GM19455 (cell line): ENCODE results near the gene ERRFI1.

Experiments
- ATAC-seq: cut with Tn5 transposase; IDR thresholded peaks from one replicate; pipeline ENCODE4 v1.9.1; 2021; ENCODE audit not compliant: unreplicated experiment

The ERRFI1 gene

DNA sequence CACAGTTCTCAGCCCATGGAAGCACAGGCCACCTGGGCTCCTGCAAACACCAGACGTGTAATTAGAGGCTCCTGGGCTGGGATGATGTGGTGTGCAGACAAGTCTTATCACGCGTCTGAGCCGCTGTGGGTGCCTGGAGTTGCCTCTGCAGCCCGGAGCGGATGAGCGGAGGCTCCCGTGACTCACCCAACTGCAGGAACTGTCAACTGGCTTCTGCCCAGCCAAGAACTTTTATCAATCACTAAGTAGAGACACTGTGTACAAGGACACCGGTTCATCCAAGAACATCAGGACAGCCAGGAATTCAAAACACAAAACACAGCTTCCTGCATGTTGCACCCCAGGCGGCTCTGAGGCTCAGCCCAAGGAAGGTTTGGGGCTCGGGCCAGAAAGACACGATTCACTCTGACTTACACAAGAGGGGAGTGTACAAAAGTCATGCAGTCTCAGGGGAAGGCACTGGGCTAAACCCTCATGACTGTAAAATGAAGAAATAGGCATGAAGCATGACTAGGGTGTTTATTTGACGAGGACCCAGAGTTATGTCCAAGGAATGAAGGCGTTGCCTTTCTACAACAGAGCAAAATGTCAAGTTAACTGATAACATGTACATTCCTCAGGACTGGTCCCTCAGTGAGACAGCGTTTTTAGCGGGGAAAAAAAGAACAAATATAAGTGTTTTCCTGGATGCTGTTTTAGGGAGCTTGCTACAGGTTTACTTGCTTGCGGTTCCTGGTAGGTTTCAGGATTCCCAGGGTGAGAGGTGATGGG is 21.1 kb downstream of the ERRFI1 start:
- ATAC-seq = no peak

DNA sequence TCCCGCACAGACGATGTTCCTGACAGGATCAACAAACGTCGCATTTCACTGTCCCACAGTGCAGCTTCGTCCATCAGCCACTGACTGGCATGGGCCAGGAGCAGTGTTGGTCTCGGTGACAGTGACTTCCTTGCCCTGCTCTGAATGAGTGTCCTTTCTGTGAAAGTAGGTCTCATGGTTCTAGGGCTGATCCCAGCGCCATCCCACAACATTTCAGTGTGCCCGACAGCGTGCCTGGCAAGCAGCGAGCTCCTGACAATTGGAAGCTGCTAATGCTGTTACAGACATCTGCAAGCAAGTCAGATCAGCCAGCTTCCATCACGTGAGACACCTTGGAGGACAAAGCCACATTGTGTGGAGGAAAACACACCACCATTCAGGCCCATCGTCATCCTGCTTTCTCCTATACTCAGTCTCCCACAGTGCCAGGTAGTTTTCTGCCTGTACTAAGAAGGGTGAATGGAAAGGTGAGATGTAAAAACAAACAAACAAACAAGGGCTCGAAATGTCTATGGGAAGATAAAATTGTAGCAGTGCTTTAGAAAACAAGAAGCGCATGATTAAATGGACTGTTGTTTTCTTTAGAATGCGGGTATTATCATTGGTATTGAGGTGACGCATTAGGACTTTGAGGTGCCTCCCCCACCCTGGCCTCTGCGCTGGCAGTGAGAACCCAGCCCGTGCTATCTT is 21.9 kb downstream of the ERRFI1 start:
- no peak for ATAC-seq

DNA sequence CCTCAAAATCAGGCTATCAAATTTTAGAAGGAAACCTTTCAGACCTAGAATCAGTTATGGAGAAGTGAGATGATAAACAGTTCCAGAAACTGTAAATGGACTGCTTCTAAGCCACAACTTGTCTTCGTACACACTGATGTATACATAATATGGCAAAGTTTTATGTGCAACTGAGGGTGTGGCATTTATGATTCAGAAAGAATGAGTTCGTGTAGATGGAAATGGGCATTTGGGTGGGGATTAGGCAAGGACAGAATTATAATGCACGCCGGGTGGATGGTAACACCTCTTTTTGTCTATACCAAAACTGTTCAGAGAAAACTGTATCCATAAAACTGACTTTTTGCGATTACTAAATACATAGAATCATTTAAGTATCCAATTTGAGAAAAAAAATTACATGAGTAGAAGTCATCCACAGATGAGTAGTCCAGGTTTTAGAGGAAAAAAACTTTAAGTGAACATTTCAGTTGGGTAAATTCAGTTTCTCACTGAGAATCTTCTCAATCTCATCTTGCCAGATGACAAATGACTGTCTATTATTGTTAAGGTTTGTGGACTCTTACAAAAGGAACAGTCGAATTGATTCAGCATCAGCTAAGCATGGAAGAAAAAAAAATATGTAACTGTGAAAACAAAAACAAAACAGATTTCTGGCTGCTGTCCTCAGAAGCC is 22.5 kb downstream of the ERRFI1 start:
- no peak for ATAC-seq

DNA sequence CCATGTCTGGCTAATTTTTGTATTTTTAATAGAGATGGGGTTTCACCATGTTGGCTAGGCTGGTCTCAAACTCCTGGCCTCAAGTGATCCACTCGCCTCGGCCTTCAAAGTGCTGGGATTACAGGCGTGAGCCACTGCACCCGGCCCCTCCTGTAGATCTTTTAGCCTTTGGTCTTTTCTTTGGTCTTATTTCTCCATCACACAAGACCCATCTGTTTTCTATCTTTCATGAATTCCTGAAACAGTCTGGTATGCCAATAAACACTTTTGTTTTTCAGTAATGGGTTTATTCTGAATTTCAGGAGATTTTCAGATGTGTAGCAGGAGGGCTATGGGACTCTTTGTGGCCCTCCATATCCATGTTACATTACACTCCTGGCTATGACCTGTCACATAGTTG is 23.2 kb downstream of the ERRFI1 start:
- ATAC-seq = no peak

DNA sequence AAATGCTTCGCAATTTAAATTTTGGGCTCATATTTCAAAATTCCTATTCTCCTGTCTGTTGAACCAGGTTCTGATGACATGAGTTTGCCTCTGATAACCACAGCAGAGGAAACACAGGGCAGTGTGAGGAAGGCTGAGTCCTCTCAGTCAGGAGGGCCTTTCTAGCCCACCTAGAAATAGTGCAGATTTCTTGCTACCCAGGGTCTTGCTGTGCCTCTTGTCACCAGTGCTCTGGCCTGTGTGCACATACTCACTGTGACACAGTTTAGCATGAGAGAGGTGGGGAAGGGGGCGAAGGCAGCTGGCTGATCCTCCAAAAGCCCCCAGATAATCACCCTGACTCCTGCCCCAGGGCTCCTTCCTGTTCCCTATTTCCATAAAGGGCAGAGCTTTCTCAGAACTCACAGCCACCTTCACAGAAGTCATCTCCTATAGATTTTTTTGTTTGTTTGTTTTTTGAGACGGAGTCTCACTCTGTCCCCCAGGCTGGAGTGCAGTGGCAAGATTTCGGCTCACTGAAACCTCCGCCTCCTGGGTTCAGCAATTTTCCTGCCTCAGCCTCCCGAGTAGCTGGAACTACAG is 23.7 kb downstream of the ERRFI1 start:
- no peak for ATAC-seq

DNA sequence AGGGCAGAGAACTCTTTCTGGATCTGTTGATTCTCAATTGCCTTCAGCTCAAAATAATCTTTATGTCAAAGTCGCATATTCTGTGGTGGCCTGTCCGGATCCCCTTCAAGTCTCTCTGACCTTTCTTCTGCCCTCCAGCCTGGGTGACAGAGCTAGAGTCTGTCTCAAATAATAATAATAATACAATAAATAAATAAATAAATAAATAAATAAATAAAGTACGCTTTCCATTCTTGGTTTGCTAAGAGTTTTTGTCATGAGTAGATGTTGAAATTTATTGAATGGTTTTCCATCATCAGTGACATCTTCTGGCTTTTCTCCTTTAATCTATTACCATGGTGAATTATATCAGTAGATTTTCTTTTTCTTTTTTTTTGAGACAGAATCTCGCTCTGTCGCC is 30.7 kb downstream of the ERRFI1 start:
- ATAC-seq = no peak

DNA sequence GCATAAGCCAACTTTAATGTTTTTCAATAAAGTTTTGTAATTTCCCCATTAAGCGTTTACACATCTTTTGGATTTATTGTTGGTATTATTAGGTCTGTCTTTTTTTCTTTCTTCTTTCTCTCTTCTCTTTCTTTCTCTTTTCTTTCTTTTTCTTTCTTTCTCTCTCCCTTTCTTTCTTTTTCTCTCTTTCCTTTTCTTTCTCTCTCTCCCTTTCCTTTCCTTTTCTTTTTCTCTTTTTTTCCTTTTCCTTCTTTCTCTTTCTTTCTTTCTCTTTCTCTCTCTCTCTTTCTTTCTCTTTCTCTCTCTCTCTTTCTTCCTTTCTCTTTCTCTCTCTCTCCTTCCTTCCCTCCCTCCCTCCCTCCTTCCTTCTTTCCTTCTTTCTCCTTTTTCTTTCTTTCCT is 31.3 kb downstream of the ERRFI1 start:
- ATAC-seq = no peak

DNA sequence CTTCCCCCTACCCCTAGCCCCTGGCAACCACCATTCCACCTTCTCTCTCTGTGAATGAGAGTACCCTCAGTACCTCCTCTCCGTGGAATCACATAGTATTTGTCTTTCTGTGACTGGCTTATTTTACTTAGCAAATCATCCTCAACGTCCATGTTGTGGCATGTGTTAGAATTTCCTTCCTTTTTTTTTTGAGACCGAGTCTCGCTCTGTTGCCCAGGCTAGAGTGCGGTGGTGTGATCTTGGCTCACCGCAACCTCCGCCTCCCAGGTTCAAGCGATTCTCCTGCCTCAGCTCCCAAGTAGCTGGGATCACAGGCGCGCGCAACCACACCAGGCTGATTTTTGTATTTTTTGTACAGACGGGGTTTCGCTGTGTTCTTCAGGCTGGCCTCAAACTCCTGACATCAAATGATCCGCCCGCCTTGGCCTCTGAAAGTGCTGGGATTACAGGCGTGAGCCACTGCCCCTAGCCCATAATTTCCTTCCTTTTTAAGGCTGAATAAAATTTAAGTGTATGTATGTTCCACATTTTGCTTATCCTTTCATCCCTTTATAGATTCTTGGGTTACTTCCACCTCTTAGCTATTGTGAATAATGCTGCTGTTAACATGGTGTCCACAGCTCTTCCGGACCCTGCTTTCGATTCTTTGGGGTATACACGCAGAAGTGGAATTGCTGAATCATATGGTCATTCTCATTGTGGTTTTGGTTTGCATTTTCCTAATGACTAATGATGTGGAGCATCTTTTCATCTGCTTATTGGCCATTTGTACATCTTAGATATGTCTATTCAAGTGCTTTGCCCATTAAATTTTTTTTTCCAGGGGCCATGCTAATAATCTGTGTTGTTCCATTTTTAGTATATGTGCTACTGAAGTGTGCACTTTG is 32.3 kb downstream of the ERRFI1 start:
- peak; percentile 65 for ATAC-seq

DNA sequence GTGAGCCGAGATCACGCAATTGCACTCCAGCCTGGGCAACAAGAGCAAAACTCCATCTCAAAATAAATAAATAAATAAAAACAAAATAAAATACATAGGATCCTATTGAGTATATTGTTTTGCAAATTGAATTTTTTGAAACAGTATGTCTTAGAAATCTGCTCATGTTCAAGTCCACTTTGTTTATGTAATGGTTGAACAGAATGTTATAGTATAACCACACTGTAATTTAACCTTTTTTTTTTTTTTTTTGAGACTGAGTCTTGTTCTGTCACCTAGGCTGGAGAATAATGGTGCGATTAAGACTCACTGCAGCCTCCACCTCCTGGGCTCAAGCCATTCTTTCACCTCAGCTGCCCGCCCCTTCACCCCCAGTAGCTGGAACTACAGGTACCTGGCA is 33.2 kb downstream of the ERRFI1 start:
- no peak for ATAC-seq

DNA sequence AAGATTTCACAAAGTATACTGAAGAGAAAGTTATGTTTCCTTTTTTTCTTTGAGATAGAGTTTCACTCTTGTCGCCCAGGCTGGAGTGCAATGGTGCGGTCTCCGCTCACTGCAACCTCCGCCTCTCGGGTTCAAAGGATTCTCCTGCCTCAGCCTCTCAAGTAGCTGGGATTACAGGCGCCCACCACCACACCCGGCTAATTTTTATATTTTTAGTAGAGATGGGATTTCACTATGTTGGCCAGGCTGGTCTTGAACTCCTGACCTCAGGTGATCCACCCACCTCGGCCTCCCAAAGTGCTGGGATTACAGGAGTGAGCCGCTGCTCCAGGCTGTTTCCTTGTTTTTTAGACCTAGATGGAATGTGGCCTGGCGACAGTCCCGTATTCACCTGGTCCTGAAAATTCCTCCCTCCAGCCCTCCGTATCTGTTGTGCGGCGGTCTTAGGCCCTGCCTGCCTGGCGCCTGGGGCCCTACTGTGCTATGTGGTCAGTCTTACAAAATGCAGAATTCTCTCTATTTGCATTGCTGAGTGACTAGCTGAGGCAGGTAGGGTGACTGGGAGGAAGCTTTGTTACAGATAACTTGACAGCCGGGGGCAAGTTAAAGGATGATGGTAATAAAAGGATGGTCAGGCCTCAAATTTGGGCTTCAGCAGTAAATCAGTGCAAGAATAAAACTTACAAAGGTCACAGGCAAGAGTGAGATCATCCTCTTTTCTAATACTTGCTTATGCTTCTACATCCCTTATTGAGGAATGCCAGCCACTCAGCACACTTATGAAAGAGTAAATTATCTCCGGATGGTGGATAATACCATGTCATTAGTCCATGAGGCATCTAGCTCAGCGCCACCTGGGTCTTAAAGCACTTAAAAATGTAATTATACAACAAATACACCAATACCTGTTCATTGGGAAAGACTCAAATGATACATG is 34.3 kb downstream of the ERRFI1 start:
- no peak for ATAC-seq

DNA sequence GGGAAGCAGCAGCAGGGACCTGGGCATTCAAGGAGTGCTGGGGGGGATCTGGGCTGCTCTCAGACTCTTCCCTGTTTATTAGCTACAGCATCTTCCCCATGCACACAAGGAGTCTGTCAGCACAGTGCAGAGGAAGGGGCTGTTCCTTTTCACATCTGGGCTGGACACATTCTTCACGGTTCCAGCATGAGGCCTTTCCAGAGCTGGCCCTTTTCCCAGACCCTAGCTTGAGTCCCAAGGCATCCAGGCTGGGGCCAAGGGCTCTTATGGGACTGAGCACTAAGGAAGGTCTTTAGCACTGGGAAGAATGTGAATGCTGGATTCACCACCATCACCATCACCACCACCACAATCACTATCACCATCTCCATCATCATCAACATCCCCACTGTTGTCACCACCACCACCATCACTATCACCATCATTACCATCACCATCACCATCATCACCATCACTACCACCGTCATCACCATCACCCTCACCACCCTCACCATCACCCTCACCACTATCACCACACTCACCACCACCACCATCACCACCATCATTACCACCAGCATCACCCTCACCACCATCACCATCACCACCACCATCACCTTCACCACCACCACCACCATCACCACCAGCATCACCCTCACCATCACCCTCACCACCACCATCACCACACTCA is 36.2 kb downstream of the ERRFI1 start:
- no peak for ATAC-seq

DNA sequence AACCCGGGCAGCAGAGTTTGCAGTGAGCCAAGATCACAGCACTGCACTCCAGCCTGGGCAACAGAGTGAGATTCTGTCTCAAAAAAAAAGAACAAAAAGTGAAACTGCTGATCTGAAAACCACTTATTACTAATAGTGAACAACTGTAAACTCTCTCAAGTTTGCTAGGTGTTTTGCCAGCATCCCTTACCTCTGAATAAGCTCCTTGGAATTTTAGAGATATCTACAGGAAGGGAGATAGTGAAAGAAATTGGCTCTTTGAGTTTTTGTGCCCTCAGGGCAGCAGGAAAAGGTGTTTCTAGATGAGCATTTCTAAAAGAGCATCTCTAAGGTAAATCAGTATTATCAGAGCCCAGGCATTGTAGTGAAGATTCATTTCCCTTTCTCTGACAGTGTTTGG is 37.5 kb downstream of the ERRFI1 start:
- no peak for ATAC-seq

DNA sequence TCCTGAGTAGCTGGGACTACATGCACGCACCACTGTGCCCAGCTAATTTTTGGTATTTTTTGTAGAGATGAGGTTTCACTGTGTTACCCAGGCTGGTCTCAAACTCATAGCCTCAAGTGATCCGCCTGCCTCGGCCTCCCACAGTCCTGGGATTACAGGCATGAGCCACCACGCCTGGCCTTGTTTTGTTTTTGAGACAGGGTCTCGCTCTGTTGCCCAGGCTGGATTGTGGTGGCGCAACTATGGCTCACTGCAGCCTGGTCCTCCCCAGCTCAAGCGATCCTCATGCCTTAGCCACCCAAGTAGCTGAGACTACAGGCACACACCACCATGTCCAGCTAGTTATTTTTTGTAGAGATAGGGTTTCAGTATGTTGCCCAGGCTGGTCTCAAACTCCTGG is 38.6 kb downstream of the ERRFI1 start:
- no peak for ATAC-seq

DNA sequence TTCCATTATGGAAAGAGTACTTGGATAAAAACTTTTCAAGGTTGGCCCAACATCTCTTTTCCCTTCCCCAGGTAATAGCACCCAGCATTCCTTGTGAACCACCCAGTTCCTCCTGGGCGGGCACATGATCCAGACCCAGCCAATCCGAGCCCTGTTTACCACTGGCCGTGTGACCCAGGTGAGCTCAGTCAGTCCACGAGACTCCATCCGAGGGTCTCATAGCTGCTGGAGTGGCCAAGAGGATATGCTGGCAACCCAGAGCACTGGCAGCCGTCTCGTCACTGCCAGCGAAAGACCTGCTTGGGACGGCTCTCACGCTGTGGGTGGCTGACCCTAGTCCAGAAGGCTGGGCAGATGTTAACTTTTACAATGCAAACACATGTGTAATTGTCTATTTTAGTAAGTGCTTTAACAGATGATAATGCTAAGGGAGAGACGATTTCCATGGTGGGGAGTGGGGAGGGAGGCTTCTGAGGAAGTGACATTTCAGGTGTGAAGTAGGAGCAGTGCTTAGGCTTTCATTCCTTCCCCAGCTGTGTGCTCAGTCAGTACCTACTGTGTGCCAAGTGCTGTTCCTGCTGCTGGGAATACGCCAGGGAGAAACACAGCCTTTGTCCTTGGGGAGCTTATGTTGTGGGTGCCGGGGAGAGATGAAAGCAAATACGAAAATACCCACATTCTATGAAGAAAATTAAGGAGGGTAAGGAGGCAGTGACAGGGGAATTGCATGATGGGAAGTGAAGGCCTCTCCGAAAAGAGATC is 40.1 kb downstream of the ERRFI1 start:
- no peak for ATAC-seq

DNA sequence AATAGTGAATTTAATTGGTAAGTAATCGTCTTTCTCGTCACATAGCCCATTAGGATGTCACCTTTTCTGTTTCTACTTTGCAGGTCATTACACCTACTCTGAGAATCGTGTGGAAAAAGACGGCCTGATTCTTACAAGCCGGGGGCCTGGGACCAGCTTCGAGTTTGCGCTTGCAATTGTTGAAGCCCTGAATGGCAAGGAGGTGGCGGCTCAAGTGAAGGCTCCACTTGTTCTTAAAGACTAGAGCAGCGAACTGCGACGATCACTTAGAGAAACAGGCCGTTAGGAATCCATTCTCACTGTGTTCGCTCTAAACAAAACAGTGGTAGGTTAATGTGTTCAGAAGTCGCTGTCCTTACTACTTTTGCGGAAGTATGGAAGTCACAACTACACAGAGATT is 41.3 kb downstream of the ERRFI1 start:
- no peak for ATAC-seq

DNA sequence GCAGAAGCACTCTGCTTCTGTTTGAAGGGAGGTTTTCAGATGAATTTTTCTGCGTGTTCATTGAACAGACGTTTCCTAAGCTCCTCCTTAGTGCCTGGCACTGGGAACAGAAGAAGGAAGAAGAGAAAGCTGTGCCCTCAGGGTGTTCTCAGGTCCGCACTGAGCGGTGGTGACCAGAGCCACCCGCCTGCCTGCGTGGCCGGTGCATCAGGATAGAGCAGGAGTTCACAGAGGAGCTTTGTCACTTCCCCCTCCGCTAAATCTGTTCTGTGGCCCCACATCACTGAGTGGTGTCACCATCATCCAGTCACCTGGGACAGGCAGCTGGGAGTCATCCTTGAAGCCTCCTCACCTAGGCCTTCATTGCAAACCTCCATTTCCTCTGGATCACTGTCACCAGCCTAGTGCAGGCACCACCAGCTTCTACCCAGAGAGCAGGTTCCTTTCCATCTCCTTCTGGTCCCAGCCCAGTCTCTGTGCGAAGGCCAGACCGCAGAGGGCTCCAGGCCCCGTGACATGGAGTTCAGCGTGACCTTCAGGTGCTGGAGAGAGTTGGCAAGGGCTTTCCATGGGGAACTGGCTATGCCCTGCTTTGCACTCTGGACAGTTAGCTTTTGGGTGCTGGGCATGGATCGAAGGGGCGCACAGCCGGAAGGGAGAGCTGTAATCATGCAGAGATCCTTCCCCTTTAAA is 42.9 kb downstream of the ERRFI1 start:
- no peak for ATAC-seq

DNA sequence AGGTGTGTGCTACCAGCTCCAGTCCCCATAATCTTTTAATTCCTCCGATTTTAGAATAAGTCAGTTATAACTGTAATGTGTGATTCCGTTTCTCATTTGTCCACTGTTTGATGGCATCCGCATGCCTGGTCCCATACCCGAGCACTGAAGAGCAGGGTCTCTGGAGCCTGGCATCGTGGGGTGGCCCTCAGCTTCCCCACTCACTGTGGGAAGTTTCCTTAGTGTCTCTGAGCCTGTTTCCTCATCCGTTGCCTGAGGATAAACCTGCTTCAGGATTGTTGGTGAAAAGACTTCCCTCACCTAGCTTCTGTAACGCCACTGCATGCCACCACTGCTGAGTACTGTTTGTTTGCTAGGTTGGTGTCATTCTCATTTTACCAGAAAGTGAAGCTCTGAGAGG is 45.1 kb downstream of the ERRFI1 start:
- ATAC-seq = no peak
